Raji (cell line): ENCODE results near the gene ZBED3.

Source experiments
- POLR2A ChIP-seq: IDR thresholded peaks from 2 replicates; pipeline ENCODE4 v1.6.1; 2011; ENCODE audit warnings: low read depth, low read length, control low read depth; ENCODE audit not compliant: insufficient read depth

The ZBED3 gene

GRCh38 chr5:77086689-77087483 lies at the start of gene ZBED3:
Gene ZBED3 (minus strand): TSS chr5:77087285. CDS start chr5:77077878, 9,407 bp downstream.
- no peak for TF ChIP-seq POLR2A

GRCh38 chr5:77133061-77133758 lies 46.1 kb upstream of the ZBED3 start:
- TF ChIP-seq POLR2A: no peak

GRCh38 chr5:77131361-77131760 lies 44.3 kb upstream of the ZBED3 start:
- TF ChIP-seq POLR2A: no peak

GRCh38 chr5:77129391-77129990 lies 42.4 kb upstream of the ZBED3 start:
- TF ChIP-seq POLR2A: no peak

- TF ChIP-seq POLR2A: no peak
Observed at GRCh38 chr5:77128411-77129061, 41.5 kb upstream of the ZBED3 start.

GRCh38 chr5:77123057-77123456 lies 36.0 kb upstream of the ZBED3 start:
- no peak for TF ChIP-seq POLR2A

- no peak for TF ChIP-seq POLR2A
Observed at GRCh38 chr5:77120706-77121105, 33.6 kb upstream of the ZBED3 start.

- TF ChIP-seq POLR2A: no peak
Observed at GRCh38 chr5:77120086-77120485, 33.0 kb upstream of the ZBED3 start.

- TF ChIP-seq POLR2A: no peak
Observed at GRCh38 chr5:77117161-77117560, 30.1 kb upstream of the ZBED3 start.

GRCh38 chr5:77104813-77105212 lies 17.7 kb upstream of the ZBED3 start:
- no peak for TF ChIP-seq POLR2A

- no peak for TF ChIP-seq POLR2A
Observed at GRCh38 chr5:77103457-77103856, 16.4 kb upstream of the ZBED3 start.

GRCh38 chr5:77102549-77102948 lies 15.5 kb upstream of the ZBED3 start:
- no peak for TF ChIP-seq POLR2A

- TF ChIP-seq POLR2A: no peak
Observed at GRCh38 chr5:77101298-77101697, 14.2 kb upstream of the ZBED3 start.

GRCh38 chr5:77095189-77095588 lies 8.1 kb upstream of the ZBED3 start:
- no peak for TF ChIP-seq POLR2A

GRCh38 chr5:77087484-77088261 lies 588 bp upstream of the ZBED3 start:
- no peak for TF ChIP-seq POLR2A

- no peak for TF ChIP-seq POLR2A
Observed at GRCh38 chr5:77086368-77086688, 757 bp downstream of the ZBED3 start.

GRCh38 chr5:77083088-77083487 lies 4.0 kb downstream of the ZBED3 start:
- no peak for TF ChIP-seq POLR2A
